Lower leg skin (tissue), 3 donors: ENCODE results near the gene ROR1.

Experiments
- CTCF ChIP-seq, 3 donors: fragments of 450-650 bp; IDR thresholded peaks; one replicate each; pipeline ENCODE4 v1.5.1; 2016; ENCODE audit warnings: antibody characterized with exemption in 3 of 3, mild to moderate bottlenecking in 3 of 3, moderate library complexity in 2 of 3
- POLR2A ChIP-seq, 2 donors: fragments of 450-650 bp; IDR thresholded peaks; one replicate each; pipeline ENCODE4 v1.6.1; 2016 to 2017; ENCODE audit warnings: antibody characterized with exemption in 2 of 2, mild to moderate bottlenecking in 1 of 2, moderate library complexity in 1 of 2

- no peak for TF ChIP-seq POLR2A (IDR thresholded peaks at IDR 0.05)
- TF ChIP-seq CTCF (IDR thresholded peaks at IDR 0.05) = no peak
These were observed 455.5 kb downstream of the ROR1 start for GRCh38 chr1:64229307-64229706.
